ENCODE results near the gene ANGPTL4. TPM values are rescaled to one million over a fixed set of nuclear protein-coding genes. Genes with fewer than 3 reads are reported as not detected.

The ANGPTL4 gene
- total and polyA plus RNA-seq, 5 donors, result 5.9 to 89.3 (median 8.5) TPM

DNA sequence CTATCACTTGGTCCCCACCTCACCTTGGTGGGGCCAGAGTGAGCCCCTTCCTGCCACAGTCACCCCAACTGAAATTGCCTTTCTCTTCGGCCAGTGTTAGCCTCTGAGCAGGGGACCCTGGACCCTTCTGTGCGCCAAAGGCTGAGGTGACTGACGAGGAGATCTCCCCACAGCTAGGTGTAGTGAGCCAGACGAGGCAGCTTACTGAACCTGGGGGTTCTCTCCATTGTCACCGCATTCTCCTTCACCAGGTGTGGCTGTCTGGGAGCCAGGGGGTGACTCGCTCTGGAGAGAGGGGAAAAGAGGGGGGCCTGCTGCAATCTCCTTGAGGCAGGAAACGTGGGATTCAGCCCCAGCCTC lies 41.3 kb upstream of the ANGPTL4 start:
- intact Hi-C loops (cut with DNase I), result no loop called here
- Histone ChIP-seq H3K9me3 (ENCODE audit: control insufficient read depth, low read length) (no peaks in the 10 kb centered on the region), H3K4me1 (ENCODE audit: control insufficient read depth, insufficient read depth, low read length) (peaks cover 9% of the 10 kb centered on the region), H3K27me3 (ENCODE audit: control insufficient read depth, insufficient read depth) (no peaks in the 10 kb centered on the region), H3K27ac (ENCODE audit: low read length) (no peak overlapping the region), H3K4me3 (ENCODE audit: low read length) (peak overlapping the region; percentile 83)
- WGBS, result 65% methylated on average over 7 of the region's 7 CpGs
- DNase-seq (no peak), ATAC-seq (no peak)

DNA sequence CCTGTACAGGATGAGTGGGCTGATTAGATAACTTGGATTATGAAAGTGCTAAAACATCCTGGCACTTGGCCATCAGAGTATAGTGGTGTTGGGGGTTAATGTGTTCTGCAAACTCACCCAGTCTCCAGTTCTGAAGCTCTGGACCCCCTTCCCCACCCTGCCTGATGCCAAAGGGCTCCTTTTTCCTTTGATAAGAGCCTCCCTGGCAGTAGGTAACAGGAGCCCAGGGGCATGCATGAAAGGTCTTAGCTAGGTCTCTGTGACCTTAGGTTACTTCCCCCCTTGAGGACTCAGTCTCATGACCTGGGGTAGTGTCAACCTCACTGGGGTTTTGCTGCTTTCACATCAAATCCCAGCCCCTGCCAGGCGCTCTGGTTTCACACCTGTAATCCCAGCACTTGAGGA lies 40.2 kb upstream of the ANGPTL4 start:
- H3K4me1 ChIP-seq (ENCODE audit: control insufficient read depth, insufficient read depth, low read length), result peaks cover 9% of the 10 kb centered on the region
- intact Hi-C loops (cut with DNase I), result no loop called here
- no peak overlapping the region for H3K4me3 ChIP-seq (ENCODE audit: low read length)
- WGBS, result 85% methylated on average over 1 of the region's 1 CpG
- no peaks in the 10 kb centered on the region for H3K9me3 ChIP-seq (ENCODE audit: control insufficient read depth, low read length)
- H3K27ac ChIP-seq (ENCODE audit: low read length), result no peak overlapping the region
- ATAC-seq (no peak), DNase-seq (no peak)
- H3K27me3 ChIP-seq (ENCODE audit: control insufficient read depth, insufficient read depth), result no peaks in the 10 kb centered on the region

DNA sequence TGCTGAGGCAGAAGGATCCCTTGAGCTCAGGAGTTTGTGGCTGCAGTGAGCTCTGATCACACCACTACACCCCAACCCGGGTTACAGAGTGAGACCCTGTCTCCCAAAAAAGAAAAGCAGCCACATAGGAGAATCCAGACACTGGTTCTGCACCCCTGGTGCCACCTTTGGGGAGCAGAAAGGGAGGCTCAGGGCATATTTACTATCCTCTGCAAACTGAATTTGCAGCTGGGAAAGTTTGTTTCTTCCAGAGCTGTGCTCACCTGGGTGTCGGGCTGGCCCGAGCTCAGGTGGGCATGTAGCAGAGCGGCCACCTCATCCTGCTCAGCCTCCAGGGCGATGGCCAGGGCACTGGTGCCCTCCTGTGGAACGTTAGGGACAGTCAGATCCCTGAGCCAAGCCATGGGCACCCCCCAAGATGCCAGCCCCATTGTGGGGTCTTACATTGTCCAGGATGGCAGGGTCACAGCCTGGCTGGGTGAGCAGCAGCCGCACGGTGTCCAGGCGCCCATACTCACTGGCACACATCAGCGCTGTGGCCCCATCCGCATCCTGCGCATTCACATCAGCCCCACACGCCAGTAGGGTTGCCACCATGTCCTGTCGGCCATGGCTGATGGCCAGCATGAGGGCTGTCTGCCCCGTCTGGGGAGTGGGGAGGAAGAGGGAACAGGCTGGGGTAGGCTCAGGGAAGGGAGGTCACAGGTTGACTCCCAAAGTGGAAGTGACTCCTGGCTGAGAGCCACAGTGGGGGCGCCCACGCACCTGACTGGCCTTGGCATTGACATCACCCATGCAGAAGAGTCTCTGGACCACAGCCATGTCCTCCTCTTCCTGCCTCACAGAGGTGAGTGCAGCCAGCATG lies 39.5 kb upstream of the ANGPTL4 start:
- ATAC-seq, result peak in 1 of 2 donors; percentile 1
- no peak overlapping the region for H3K27ac ChIP-seq (ENCODE audit: low read length)
- intact Hi-C loops (cut with DNase I), result no loop called here

DNA sequence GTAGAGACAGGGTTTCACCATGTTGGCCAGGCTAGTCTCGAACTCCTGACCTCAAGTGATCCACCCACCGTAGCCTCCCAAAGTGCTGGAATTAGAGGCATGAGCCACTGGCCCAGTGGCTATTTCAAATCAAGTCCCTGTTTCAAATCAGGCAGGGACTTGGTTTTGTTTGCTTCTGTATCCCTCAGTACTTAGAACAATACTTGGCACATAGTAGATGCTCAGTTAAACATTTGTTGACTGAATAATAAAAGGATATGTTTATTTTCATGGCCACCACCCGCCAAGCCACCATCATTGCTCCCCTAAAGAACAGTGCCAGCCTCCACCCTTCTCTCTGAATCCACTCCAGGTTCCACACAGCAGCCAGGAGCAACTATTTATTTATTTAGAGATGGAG lies 38.5 kb upstream of the ANGPTL4 start:
- peaks cover 9% of the 10 kb centered on the region for H3K4me1 ChIP-seq (ENCODE audit: control insufficient read depth, insufficient read depth, low read length)
- H3K4me3 ChIP-seq (ENCODE audit: low read length), result no peak overlapping the region
- intact Hi-C loops (cut with DNase I), result no loop called here
- WGBS, result 92% methylated on average over 3 of the region's 3 CpGs
- ATAC-seq (no peak), DNase-seq (no peak)
- no peaks in the 10 kb centered on the region for H3K27me3 ChIP-seq (ENCODE audit: control insufficient read depth, insufficient read depth)
- H3K27ac ChIP-seq (ENCODE audit: low read length), result no peak overlapping the region
- no peaks in the 10 kb centered on the region for H3K9me3 ChIP-seq (ENCODE audit: control insufficient read depth, low read length)

More for the DNA sequence above, 39.5 kb upstream of the ANGPTL4 start:
- H3K4me1 ChIP-seq (ENCODE audit: control insufficient read depth, insufficient read depth, low read length), result peaks cover 9% of the 10 kb centered on the region
- H3K4me3 ChIP-seq (ENCODE audit: low read length), result no peak overlapping the region
- peak in 1 of 3 donors; percentile 71 for DNase-seq
- 59% methylated on average over 17 of the region's 17 CpGs for WGBS
- H3K27me3 ChIP-seq (ENCODE audit: control insufficient read depth, insufficient read depth), result no peaks in the 10 kb centered on the region
- H3K9me3 ChIP-seq (ENCODE audit: control insufficient read depth, low read length), result no peaks in the 10 kb centered on the region

DNA sequence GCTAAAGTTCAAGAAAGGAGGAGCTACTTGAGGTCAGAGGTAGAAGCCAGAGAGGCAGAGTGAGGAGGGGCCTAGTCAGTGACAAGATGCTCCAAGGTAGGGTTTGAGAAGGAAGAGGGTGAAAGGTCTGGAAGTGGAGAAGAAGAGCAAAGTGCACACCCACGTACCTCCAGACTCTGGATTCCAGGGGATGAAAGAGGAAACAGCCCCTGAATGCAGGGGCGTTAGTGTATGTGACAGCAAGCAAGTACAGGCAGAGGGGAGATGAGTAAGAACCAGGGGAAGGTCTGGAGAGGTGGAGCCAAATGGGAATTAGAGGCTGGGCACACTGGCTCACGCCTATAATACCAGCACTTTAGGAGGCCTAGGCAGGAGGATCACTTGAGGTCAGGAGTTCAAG lies 34.0 kb upstream of the ANGPTL4 start:
- DNase-seq, result no peak
- Histone ChIP-seq H3K4me1 (ENCODE audit: control insufficient read depth, insufficient read depth, low read length) (no peaks in the 10 kb centered on the region), H3K4me3 (ENCODE audit: low read length) (no peak overlapping the region), H3K9me3 (ENCODE audit: control insufficient read depth, low read length) (no peaks in the 10 kb centered on the region), H3K27ac (ENCODE audit: low read length) (no peak overlapping the region), H3K27me3 (ENCODE audit: control insufficient read depth, insufficient read depth) (no peaks in the 10 kb centered on the region)
- WGBS, result 56% methylated on average over 3 of the region's 3 CpGs
- intact Hi-C loops (cut with DNase I), result no loop called here
- no peak for ATAC-seq

DNA sequence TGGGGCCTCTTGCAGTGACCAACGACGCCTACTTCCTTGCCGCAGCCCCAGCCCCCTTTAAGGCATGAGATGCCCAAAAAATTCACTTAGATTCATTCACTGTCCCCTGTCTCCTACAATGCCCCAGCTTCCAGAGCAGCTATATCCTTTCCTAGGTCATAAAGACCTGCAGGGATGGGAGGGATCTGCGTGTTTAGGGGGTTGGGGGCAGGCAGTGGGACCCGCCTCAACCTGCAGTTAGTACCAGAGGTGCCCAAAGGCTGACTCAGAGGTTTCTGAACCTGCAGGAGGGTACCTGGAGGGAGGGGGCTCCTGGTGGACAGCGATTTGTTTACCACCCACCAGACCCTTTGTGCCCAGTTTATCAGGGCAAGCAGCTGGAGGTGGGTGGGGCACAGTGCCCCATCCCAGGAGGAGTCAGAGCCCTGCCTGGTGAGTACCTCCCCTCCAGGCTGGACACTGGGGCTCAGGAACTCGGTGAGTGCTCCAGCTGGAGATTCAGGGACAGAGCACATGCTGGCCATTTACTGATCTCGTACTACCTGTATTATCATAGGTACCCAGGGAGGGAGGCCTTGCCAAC lies 32.6 kb upstream of the ANGPTL4 start:
- ATAC-seq, result no peak
- intact Hi-C loops (cut with DNase I), result no loop called here
- Histone ChIP-seq H3K27me3 (ENCODE audit: control insufficient read depth, insufficient read depth) (no peaks in the 10 kb centered on the region), H3K4me3 (ENCODE audit: low read length) (no peak overlapping the region), H3K4me1 (ENCODE audit: control insufficient read depth, insufficient read depth, low read length) (no peaks in the 10 kb centered on the region), H3K9me3 (ENCODE audit: control insufficient read depth, low read length) (no peaks in the 10 kb centered on the region), H3K27ac (ENCODE audit: low read length) (no peak overlapping the region)
- DNase-seq, result no peak
- 79% methylated on average over 8 of the region's 8 CpGs for WGBS

DNA sequence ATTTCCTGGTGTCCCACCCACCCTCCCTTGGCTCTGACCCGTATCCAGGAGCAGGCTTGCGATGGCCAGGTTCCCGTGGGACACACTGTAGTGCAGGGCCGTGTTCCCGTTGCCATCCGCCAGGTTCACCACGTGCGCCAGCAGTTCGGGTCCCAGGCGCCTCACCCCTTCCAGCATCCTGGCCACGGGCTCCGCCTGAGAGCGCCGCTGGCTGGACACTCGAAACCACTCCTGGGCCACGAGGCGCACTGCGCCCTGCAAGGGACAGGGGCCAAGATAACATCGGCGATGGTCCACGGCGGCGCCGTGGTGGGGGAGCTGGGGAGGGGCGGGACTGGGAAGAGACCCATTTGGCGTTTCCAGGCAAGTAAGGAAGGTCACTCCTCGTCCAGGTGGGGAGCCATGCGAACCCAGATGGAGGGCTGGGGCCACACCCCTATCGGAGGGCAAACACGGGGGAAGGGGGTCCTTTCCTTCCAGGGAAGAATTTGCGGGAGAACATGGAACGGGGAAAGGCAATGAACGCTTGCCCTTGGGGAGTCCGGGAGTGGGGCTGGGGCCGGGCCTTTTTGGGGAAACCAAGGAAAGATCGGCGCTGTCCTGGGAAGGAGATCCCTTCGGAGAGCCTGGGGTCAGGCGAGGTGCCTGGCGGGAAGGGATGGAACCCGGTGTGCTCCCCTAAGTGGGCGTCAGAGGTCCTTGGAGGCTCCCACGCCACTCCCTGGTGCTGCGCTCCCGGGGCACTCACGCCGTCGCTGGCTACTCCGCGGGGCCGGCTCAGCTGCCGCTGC lies 30.8 kb upstream of the ANGPTL4 start:
- intact Hi-C loops (cut with DNase I), result no loop called here
- H3K27ac ChIP-seq (ENCODE audit: low read length), result no peak overlapping the region
- no peaks in the 10 kb centered on the region for H3K9me3 ChIP-seq (ENCODE audit: control insufficient read depth, low read length)
- no peak overlapping the region for H3K4me3 ChIP-seq (ENCODE audit: low read length)
- H3K27me3 ChIP-seq (ENCODE audit: control insufficient read depth, insufficient read depth), result no peaks in the 10 kb centered on the region
- ATAC-seq (peak; percentile 18 to 66), DNase-seq (peak; percentile 58 to 68 (median 63))
- WGBS, result 18% methylated on average over 52 of the region's 52 CpGs
- no peaks in the 10 kb centered on the region for H3K4me1 ChIP-seq (ENCODE audit: control insufficient read depth, insufficient read depth, low read length)

DNA sequence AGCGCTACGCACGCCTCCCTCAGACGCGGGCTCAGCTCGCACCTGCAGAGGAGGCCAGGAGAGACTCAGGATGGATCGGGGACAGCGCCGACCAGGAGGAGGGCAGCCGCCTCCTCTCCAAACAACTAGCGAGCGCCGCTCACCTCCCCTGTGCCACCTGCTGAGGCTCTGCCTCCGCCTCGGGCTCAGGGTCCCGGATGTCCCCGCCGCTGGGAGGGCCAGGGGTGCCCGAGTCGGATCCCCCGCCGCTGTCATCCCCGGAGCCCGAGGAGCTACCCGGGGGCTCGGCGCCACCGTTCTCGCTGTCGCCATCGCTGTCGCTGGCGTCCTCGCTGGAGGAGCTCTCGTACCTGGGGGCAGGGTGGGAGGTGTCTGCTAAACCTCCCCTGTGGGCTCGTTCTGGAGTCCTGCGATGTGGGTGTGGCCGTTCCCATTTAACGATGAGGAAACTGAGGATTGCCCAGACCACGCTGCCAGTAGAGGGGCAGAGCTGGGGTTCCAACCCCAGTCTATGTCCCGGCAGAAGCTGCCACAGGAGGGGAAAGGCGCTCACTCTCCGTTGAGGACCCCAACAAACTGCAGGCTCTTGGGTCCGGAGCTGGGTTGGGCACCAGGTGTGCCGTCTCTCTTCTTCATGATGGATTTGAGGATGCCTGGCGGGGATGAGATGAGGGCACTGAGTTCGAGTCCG lies 30.0 kb upstream of the ANGPTL4 start:
- no peak overlapping the region for H3K4me3 ChIP-seq (ENCODE audit: low read length)
- DNase-seq, result no peak
- H3K27me3 ChIP-seq (ENCODE audit: control insufficient read depth, insufficient read depth), result no peaks in the 10 kb centered on the region
- H3K4me1 ChIP-seq (ENCODE audit: control insufficient read depth, insufficient read depth, low read length), result no peaks in the 10 kb centered on the region
- no peak overlapping the region for H3K27ac ChIP-seq (ENCODE audit: low read length)
- no peaks in the 10 kb centered on the region for H3K9me3 ChIP-seq (ENCODE audit: control insufficient read depth, low read length)
- 26% methylated on average over 48 of the region's 48 CpGs for WGBS
- no peak for ATAC-seq
- intact Hi-C loops (cut with DNase I), result no loop called here

DNA sequence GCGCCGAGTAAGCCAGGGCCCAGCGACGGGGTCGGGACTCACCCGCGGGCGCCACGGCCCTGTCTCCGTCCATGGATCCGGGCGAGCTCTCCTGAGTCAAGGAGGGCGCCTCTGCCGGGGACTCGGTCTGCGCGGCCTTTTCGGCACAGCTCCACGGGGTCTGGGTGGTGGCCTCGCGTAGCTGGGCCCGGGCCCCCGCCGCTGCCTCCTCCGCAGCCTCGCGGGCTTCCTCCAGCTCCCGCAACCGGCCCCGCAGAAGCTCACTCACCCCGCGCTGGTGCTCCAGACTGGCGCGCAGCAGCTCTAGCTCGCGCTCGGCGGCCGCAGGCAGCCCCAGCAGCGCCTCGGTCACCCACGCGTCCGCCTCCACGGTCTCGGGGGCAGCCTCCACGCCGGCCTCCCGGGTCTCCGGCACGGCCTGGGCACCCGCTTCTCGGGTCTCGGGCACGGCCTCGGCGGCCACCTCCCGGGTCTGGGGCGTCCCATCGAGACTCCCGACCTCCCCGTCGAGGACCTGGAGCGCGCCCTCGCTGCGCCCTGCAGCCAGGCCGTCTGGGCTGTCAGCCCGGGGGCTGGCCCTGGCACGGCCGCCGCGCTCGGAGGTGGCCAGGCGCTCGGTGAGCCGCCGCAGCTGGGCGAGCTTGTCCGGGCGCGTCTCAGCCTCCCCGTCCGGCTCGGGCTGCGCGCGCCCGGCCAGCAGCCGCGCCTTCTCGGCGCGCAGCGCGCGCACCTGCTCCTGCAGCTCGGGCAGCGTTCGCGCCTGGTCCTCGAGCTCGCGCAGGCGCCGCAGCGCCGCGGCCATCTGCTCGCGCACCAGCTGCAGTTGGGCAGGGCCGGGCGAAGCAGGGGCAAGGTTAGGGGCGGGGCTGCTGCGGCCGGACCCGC lies 29.3 kb upstream of the ANGPTL4 start:
- ATAC-seq, result peak; percentile 30 to 39
- no peaks in the 10 kb centered on the region for H3K9me3 ChIP-seq (ENCODE audit: control insufficient read depth, low read length)
- H3K4me1 ChIP-seq (ENCODE audit: control insufficient read depth, insufficient read depth, low read length), result no peaks in the 10 kb centered on the region
- intact Hi-C loops (cut with DNase I), result no loop called here
- DNase-seq, result peak; percentile 53 to 74 (median 74)
- H3K4me3 ChIP-seq (ENCODE audit: low read length), result peak overlapping the region; percentile 41
- WGBS, result 27% methylated on average over 117 of the region's 117 CpGs
- H3K27ac ChIP-seq (ENCODE audit: low read length), result no peak overlapping the region
- H3K27me3 ChIP-seq (ENCODE audit: control insufficient read depth, insufficient read depth), result no peaks in the 10 kb centered on the region
